ENCODE results near the gene EFHC1. TPM values are rescaled to one million over a fixed set of nuclear protein-coding genes. Genes with fewer than 3 reads are reported as not detected.

EFHC1 gene, protein sequence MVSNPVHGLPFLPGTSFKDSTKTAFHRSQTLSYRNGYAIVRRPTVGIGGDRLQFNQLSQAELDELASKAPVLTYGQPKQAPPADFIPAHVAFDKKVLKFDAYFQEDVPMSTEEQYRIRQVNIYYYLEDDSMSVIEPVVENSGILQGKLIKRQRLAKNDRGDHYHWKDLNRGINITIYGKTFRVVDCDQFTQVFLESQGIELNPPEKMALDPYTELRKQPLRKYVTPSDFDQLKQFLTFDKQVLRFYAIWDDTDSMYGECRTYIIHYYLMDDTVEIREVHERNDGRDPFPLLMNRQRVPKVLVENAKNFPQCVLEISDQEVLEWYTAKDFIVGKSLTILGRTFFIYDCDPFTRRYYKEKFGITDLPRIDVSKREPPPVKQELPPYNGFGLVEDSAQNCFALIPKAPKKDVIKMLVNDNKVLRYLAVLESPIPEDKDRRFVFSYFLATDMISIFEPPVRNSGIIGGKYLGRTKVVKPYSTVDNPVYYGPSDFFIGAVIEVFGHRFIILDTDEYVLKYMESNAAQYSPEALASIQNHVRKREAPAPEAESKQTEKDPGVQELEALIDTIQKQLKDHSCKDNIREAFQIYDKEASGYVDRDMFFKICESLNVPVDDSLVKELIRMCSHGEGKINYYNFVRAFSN
- 15.8 and 21.6 TPM in 2 replicates for total RNA-seq

DNA sequence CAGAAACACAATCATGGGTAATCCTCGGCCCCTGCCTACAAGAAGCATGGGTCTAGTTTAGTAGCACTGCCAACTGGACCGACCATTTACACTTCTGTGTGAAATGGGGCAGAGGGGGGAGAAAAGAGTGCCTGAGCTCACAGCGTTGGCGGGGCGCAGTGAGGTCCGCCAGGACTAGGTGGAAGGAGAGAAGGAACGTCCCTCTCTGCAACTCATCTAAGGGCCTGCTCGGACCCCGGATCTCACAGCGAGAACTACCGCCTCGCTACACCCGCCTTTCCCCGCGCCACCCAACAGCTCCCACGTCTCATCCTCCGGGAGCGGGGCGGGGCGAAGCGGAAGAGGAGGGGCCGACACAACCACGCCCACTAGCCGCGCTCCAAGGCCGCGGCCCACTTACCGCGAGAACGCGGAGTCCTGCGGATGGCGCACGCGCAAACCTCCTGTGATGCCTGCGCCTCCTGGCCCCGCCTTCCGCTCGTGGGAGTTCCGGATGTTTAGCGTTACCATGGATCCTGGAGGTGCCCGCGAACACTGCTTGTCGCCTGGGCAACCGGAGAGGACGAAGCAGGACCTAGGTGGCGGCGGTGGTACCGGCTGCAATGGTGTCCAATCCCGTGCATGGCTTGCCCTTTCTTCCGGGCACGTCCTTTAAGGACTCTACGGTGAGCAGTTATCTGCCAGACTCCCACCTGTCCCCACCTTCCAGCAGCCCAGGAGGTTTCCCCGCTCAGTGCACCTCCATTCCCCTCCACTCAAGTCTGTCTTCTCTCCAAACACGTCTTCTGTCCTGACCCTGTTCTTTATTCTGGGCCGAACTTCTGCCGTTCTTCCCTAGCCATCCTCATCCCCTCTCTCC, at the start of gene EFHC1:
Gene EFHC1 (plus strand): TSS at position 534 of the 859 bp plus-strand sequence. CDS start 69 bp downstream, at position 603.
- TF ChIP-seq, protein P1, sequence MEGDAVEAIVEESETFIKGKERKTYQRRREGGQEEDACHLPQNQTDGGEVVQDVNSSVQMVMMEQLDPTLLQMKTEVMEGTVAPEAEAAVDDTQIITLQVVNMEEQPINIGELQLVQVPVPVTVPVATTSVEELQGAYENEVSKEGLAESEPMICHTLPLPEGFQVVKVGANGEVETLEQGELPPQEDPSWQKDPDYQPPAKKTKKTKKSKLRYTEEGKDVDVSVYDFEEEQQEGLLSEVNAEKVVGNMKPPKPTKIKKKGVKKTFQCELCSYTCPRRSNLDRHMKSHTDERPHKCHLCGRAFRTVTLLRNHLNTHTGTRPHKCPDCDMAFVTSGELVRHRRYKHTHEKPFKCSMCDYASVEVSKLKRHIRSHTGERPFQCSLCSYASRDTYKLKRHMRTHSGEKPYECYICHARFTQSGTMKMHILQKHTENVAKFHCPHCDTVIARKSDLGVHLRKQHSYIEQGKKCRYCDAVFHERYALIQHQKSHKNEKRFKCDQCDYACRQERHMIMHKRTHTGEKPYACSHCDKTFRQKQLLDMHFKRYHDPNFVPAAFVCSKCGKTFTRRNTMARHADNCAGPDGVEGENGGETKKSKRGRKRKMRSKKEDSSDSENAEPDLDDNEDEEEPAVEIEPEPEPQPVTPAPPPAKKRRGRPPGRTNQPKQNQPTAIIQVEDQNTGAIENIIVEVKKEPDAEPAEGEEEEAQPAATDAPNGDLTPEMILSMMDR (IDR thresholded peaks at IDR 0.05; ENCODE audit: insufficient read depth, low read depth, low read length) = no peak
- peak; percentile 97 for DNase-seq (ENCODE audit: low read depth)
- peak within 1 kb of the TSS; percentile 94 for H3K4me3 ChIP-seq (ENCODE audit: low read depth, low read length)

DNA sequence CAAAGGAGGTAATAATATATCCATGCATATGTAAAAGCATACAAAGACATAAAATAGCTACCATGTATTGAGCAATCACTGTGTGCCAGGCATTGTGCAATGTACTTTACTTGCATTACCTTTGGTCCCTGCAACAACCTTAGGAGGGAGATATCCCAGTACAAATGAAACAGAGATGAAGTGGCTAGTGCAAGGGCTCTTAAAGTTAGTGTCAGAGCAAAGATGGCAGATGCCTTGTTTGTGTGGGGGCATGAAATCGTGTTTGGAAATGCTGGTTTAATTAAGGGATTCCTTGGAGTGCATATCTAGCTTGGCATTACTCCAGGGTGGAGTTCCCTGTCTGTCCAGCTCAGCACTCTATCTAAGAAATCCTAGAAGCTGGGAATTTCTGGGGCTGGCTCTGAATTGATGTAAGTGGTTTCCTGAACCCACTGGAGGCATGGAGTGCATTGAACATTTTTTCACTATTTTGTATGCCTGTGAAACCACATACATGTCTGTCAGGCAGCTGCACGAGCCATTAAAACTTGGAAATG, 48.4 kb upstream of the EFHC1 start:
- no peak for DNase-seq (ENCODE audit: low read depth)
- H3K4me3 ChIP-seq (ENCODE audit: low read depth, low read length) = no peak overlapping the region
- TF ChIP-seq, protein P1 (IDR thresholded peaks at IDR 0.05; ENCODE audit: insufficient read depth, low read depth, low read length) = no peak

DNA sequence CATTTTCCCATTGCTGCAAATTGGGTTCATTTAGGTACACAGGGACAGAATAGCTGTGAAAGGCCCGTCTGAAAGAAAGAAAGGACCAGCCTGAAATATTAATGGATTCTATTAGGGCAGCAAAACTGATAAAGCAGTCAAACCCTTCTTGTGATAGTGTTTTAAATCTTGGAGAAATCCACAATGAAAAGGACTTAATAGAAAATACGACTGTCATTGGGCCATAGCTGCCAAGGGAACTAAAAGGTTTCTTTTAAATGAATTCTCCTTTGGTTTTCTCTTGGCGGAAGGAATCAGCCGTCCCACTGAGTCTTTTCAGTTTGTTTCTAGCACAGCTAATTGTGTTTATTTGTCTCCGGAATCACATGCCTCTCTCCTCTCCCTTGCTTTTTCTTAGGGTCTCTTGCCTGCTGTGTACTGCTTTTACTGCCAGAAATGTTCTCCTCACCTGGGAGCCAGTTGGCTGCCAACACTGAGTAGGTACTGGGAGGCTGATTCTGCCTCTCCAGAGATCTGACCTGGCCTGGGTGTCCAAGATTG, 46.9 kb upstream of the EFHC1 start:
- DNase-seq (ENCODE audit: low read depth) = no peak
- TF ChIP-seq, protein P1 (IDR thresholded peaks at IDR 0.05; ENCODE audit: insufficient read depth, low read depth, low read length) = no peak
- H3K4me3 ChIP-seq (ENCODE audit: low read depth, low read length) = no peak overlapping the region

DNA sequence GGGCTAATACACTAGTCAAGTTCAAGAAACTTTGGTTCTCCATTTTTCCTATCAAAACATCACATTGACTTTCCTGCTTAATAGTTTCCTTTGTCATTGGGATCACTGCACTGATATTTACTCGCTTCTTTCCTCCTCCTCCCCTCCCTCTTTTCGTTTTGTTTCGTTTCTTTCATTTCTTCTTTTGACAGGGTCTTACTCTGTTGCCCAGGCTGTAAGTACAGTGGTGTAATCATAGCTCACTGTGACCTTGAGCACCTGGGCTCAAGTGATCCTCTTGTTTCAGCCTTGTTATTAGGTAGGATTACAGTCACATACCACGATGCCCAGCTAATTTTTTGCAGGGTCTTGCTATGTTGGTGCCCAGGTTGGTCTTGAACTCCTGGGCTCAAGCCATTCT, 45.9 kb upstream of the EFHC1 start:
- TF ChIP-seq, protein P1 (IDR thresholded peaks at IDR 0.05; ENCODE audit: insufficient read depth, low read depth, low read length) = no peak
- DNase-seq (ENCODE audit: low read depth) = no peak
- no peak overlapping the region for H3K4me3 ChIP-seq (ENCODE audit: low read depth, low read length)

DNA sequence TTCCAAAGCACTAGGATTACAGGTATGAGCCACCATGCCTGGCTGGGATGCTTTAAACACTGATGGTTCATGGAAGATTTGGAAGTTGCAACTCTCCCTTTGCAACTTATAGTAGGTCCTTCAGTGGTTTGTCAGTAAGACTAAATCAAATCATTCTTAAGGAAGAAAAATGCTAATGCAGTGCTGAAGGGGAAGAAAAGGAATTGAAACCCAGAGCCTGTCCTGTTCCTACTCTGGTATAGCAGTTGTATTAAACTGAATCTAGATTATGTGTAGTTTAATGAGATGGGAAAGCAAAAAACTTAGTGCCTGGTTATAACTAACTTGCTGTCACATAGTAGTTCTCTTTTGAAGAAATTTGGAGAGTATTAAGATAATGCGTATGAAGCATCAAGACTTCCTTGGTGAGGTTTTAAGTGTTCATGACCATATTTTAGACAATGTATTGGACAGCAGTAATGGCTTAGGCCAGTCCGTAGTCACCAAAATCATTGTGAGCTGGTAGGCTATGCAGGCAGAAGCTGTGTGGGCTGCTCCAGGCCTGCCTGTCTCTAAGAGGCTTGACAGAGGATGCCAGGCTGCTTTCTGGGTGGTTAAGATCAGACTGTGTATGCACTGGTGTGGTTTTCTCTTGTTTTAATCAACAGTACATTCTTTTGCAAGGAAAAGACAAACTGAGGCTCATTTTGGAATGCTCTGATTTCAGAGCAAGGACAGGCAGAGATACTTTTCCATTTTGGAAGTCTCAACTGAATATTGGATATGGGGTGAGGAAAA, 44.2 kb upstream of the EFHC1 start:
- H3K4me3 ChIP-seq (ENCODE audit: low read depth, low read length) = no peak overlapping the region
- DNase-seq (ENCODE audit: low read depth) = no peak
- TF ChIP-seq, protein P1 (IDR thresholded peaks at IDR 0.05; ENCODE audit: insufficient read depth, low read depth, low read length) = no peak

Measured in fibroblast of villous mesenchyme (primary cell).